Activated naive CD8-positive, alpha-beta T cell (primary cell): Measurements from ENCODE around the gene SNX19.

Experiments
- H3K27ac Mint-ChIP-seq: one replicate; pipeline ENCODE4 v1.8.0; 2021; ENCODE audit warnings: mixed read lengths
- H3K27me3 Mint-ChIP-seq: one replicate; pipeline ENCODE4 v1.8.0; 2021; ENCODE audit warnings: mixed read lengths
- H3K36me3 Mint-ChIP-seq: one replicate; pipeline ENCODE4 v1.8.0; 2021; ENCODE audit warnings: mixed read lengths
- H3K4me1 Mint-ChIP-seq: one replicate; pipeline ENCODE4 v1.8.0; 2021; ENCODE audit warnings: low read depth, mixed read lengths
- H3K4me3 Mint-ChIP-seq: one replicate; pipeline ENCODE4 v1.8.0; 2021; ENCODE audit warnings: mild to moderate bottlenecking, mixed read lengths
- H3K9me3 Mint-ChIP-seq: one replicate; pipeline ENCODE4 v1.8.0; 2021; ENCODE audit warnings: low read depth, mixed read lengths

The SNX19 gene

GRCh38 chr11:130894322-130895025 is 21.8 kb downstream of the SNX19 start:
- Mint-ChIP-seq H3K4me1 (no peaks in the 10 kb centered on the region), H3K27ac (no peak overlapping the region), H3K36me3 (peaks cover 12% of the 10 kb centered on the region), H3K9me3 (no peaks in the 10 kb centered on the region), H3K4me3 (no peak overlapping the region), H3K27me3 (no peaks in the 10 kb centered on the region)

GRCh38 chr11:130892861-130893260 is 23.4 kb downstream of the SNX19 start:
- peaks cover 7% of the 10 kb centered on the region for H3K36me3 Mint-ChIP-seq
- no peaks in the 10 kb centered on the region for H3K9me3 Mint-ChIP-seq
- no peak overlapping the region for H3K27ac Mint-ChIP-seq
- H3K4me3 Mint-ChIP-seq, result no peak overlapping the region
- no peaks in the 10 kb centered on the region for H3K27me3 Mint-ChIP-seq
- H3K4me1 Mint-ChIP-seq, result no peaks in the 10 kb centered on the region

GRCh38 chr11:130891326-130891725 is 25.0 kb downstream of the SNX19 start:
- no peaks in the 10 kb centered on the region for H3K4me1 Mint-ChIP-seq
- no peaks in the 10 kb centered on the region for H3K27me3 Mint-ChIP-seq
- no peaks in the 10 kb centered on the region for H3K36me3 Mint-ChIP-seq
- H3K9me3 Mint-ChIP-seq, result no peaks in the 10 kb centered on the region
- no peak overlapping the region for H3K27ac Mint-ChIP-seq
- no peak overlapping the region for H3K4me3 Mint-ChIP-seq

GRCh38 chr11:130890039-130890745 is 26.1 kb downstream of the SNX19 start:
- Mint-ChIP-seq H3K27ac (no peak overlapping the region), H3K9me3 (no peaks in the 10 kb centered on the region), H3K4me3 (no peak overlapping the region), H3K36me3 (no peaks in the 10 kb centered on the region), H3K27me3 (no peaks in the 10 kb centered on the region), H3K4me1 (no peaks in the 10 kb centered on the region)

- Mint-ChIP-seq H3K27ac (no peak overlapping the region), H3K9me3 (no peaks in the 10 kb centered on the region), H3K4me1 (no peaks in the 10 kb centered on the region), H3K27me3 (no peaks in the 10 kb centered on the region), H3K36me3 (no peaks in the 10 kb centered on the region), H3K4me3 (no peak overlapping the region)
Measured at GRCh38 chr11:130888790-130889189, 27.5 kb downstream of the SNX19 start.

- peaks cover 2% of the 10 kb centered on the region for H3K36me3 Mint-ChIP-seq
- peak overlapping the region; percentile 35 for H3K27ac Mint-ChIP-seq
- H3K27me3 Mint-ChIP-seq, result no peaks in the 10 kb centered on the region
- H3K9me3 Mint-ChIP-seq, result no peaks in the 10 kb centered on the region
- H3K4me3 Mint-ChIP-seq, result no peak overlapping the region
- no peaks in the 10 kb centered on the region for H3K4me1 Mint-ChIP-seq
Measured at GRCh38 chr11:130886704-130887103, 29.6 kb downstream of the SNX19 start.

GRCh38 chr11:130882138-130882551 is 34.1 kb downstream of the SNX19 start:
- H3K27ac Mint-ChIP-seq, result no peak overlapping the region
- H3K36me3 Mint-ChIP-seq, result peaks cover 6% of the 10 kb centered on the region
- H3K4me1 Mint-ChIP-seq, result peaks cover 4% of the 10 kb centered on the region
- no peaks in the 10 kb centered on the region for H3K9me3 Mint-ChIP-seq
- no peaks in the 10 kb centered on the region for H3K27me3 Mint-ChIP-seq
- H3K4me3 Mint-ChIP-seq, result no peak overlapping the region

- Mint-ChIP-seq H3K27me3 (no peaks in the 10 kb centered on the region), H3K4me3 (no peak overlapping the region), H3K4me1 (peaks cover 4% of the 10 kb centered on the region), H3K36me3 (peaks cover 6% of the 10 kb centered on the region), H3K27ac (no peak overlapping the region), H3K9me3 (no peaks in the 10 kb centered on the region)
Measured at GRCh38 chr11:130881475-130882137, 34.7 kb downstream of the SNX19 start.

- no peak overlapping the region for H3K27ac Mint-ChIP-seq
- no peaks in the 10 kb centered on the region for H3K9me3 Mint-ChIP-seq
- H3K4me1 Mint-ChIP-seq, result peaks cover 4% of the 10 kb centered on the region
- no peaks in the 10 kb centered on the region for H3K27me3 Mint-ChIP-seq
- H3K36me3 Mint-ChIP-seq, result peaks cover 10% of the 10 kb centered on the region
- H3K4me3 Mint-ChIP-seq, result no peak overlapping the region
Measured at GRCh38 chr11:130879836-130880235, 36.4 kb downstream of the SNX19 start.

- Mint-ChIP-seq H3K4me3 (no peak overlapping the region), H3K27me3 (no peaks in the 10 kb centered on the region), H3K27ac (peak overlapping the region; percentile 36), H3K36me3 (peaks cover 10% of the 10 kb centered on the region), H3K4me1 (peaks cover 4% of the 10 kb centered on the region), H3K9me3 (no peaks in the 10 kb centered on the region)
Measured at GRCh38 chr11:130876931-130877915, 39.1 kb downstream of the SNX19 start.

- Mint-ChIP-seq H3K36me3 (peaks cover 4% of the 10 kb centered on the region), H3K27me3 (no peaks in the 10 kb centered on the region), H3K9me3 (no peaks in the 10 kb centered on the region), H3K4me3 (no peak overlapping the region), H3K4me1 (no peaks in the 10 kb centered on the region), H3K27ac (no peak overlapping the region)
Measured at GRCh38 chr11:130876100-130876499, 40.2 kb downstream of the SNX19 start.

- Mint-ChIP-seq H3K4me1 (no peaks in the 10 kb centered on the region), H3K27me3 (no peaks in the 10 kb centered on the region), H3K4me3 (no peak overlapping the region), H3K27ac (no peak overlapping the region), H3K36me3 (peaks cover 4% of the 10 kb centered on the region), H3K9me3 (no peaks in the 10 kb centered on the region)
Measured at GRCh38 chr11:130874955-130875531, 41.2 kb downstream of the SNX19 start.

GRCh38 chr11:130874396-130874795 is 41.9 kb downstream of the SNX19 start:
- Mint-ChIP-seq H3K27me3 (no peaks in the 10 kb centered on the region), H3K36me3 (peaks cover 4% of the 10 kb centered on the region), H3K4me1 (no peaks in the 10 kb centered on the region), H3K4me3 (no peak overlapping the region), H3K27ac (no peak overlapping the region), H3K9me3 (no peaks in the 10 kb centered on the region)

GRCh38 chr11:130873761-130874160 is 42.5 kb downstream of the SNX19 start:
- Mint-ChIP-seq H3K27me3 (no peaks in the 10 kb centered on the region), H3K4me1 (no peaks in the 10 kb centered on the region), H3K9me3 (no peaks in the 10 kb centered on the region), H3K4me3 (no peak overlapping the region), H3K36me3 (peaks cover 4% of the 10 kb centered on the region), H3K27ac (no peak overlapping the region)
